Sigmoid colon (tissue), 7 donors: Measurements from ENCODE around the gene PPP1R26. TPM values are rescaled to one million over a fixed set of nuclear protein-coding genes. Genes with fewer than 3 reads are reported as not detected.
"Not testable (repeated sequence)": the region's sequence is repeated elsewhere in the genome, so short reads cannot be mapped to it uniquely, and the experiment has no call there.

Source experiments
- DNase-seq: peaks from one replicate; pipeline ENCODE4 v3.0.0-alpha.2; 2019
- H3K27ac ChIP-seq, 4 donors: fragments of 200-600 bp; sonication (generic); one replicate each; pipeline ENCODE4 v1.5.1; 2016 to 2019; ENCODE audit warnings: mild to moderate bottlenecking in 1 of 4
- H3K27me3 ChIP-seq, 3 donors: fragments of 200-600 bp; sonication (generic); one replicate each; pipeline ENCODE4 v1.5.1; 2019; ENCODE audit warnings: mild to moderate bottlenecking in 1 of 3
- H3K36me3 ChIP-seq, 4 donors: fragments of 200-600 bp; sonication (generic); one replicate each; pipeline ENCODE4 v1.5.1; 2016 to 2019
- H3K4me1 ChIP-seq, 4 donors: fragments of 200-600 bp; sonication (generic); one replicate each; pipeline ENCODE4 v1.5.1; 2017 to 2019
- H3K4me3 ChIP-seq, 4 donors: fragments of 200-600 bp; sonication (generic); one replicate each; pipeline ENCODE4 v1.5.1; 2017 to 2019; ENCODE audit warnings: mild to moderate bottlenecking in 2 of 4, moderate library complexity in 1 of 4
- H3K9me3 ChIP-seq, 4 donors: fragments of 200-600 bp in 3 of 4; sonication (generic) in 3 of 4; one replicate each; pipeline versions ENCODE4 v1.5.1 to v1.6.1; 2013 to 2019
- EP300 ChIP-seq, 4 donors: sonication (generic); formaldehyde crosslinking; IDR thresholded peaks; one replicate each; pipeline ENCODE4 v1.6.1; 2017; ENCODE audit warnings: antibody characterized with exemption in 4 of 4
- POLR2A ChIP-seq, 2 donors: fragments of 450-650 bp; IDR thresholded peaks; one replicate each; pipeline ENCODE4 v1.6.1; 2016; ENCODE audit warnings: antibody characterized with exemption in 2 of 2, mild to moderate bottlenecking in 2 of 2, moderate library complexity in 2 of 2
- POLR2AphosphoS5 ChIP-seq, 4 donors: sonication (generic); formaldehyde crosslinking; IDR thresholded peaks; one replicate each; pipeline ENCODE4 v1.6.1; 2017; ENCODE audit warnings: antibody characterized with exemption in 4 of 4
- WGBS, 2 donors: extraction: QIAGEN DNeasy Blood & Tissue Kit; methylation state at CpG; one replicate each; pipeline ENCODE4 v1.1.7; 2013; 5-methylcytosine and 5-hydroxymethylcytosine counted together
- intact Hi-C: fragments of 100-400 bp; cut with DNase I; formaldehyde crosslinking; loops from one replicate; pipeline ENCODE4 v1.15.1; 2023
- polyA plus RNA-seq, 3 donors: library from polyadenylated mRNA; stranded (reverse); fragments of 200-250 nt; gene quantifications; one replicate each; pipeline ENCODE4 v1.2.3, GENCODE V29; 2013
- total RNA-seq, 4 donors: library from RNA; depleted of rRNA; stranded (reverse); fragments of >200 nt; gene quantifications; one replicate each; pipeline ENCODE4 v1.1.0, GENCODE V29; 2016
- TF ChIP-seq, protein P1 (sequence below), 4 experiments: fragments of 450-650 bp in 3 of 4; fragments of 200-600 bp in 1 of 4; IDR thresholded peaks; one replicate each; pipeline ENCODE4 v1.5.1; 2016 to 2019; ENCODE audit warnings: antibody characterized with exemption in 4 of 4, mild to moderate bottlenecking in 3 of 4, moderate library complexity in 2 of 4
- donor health status: healthy with polysubstance abuse.
- donor health status: Bipolar disorder and iron deficiency.
- donor health status: healthy.

PPP1R26 gene
- total and polyA plus RNA-seq, 7 donors: 4.8 to 12.7 (median 9.5) TPM

DNA sequence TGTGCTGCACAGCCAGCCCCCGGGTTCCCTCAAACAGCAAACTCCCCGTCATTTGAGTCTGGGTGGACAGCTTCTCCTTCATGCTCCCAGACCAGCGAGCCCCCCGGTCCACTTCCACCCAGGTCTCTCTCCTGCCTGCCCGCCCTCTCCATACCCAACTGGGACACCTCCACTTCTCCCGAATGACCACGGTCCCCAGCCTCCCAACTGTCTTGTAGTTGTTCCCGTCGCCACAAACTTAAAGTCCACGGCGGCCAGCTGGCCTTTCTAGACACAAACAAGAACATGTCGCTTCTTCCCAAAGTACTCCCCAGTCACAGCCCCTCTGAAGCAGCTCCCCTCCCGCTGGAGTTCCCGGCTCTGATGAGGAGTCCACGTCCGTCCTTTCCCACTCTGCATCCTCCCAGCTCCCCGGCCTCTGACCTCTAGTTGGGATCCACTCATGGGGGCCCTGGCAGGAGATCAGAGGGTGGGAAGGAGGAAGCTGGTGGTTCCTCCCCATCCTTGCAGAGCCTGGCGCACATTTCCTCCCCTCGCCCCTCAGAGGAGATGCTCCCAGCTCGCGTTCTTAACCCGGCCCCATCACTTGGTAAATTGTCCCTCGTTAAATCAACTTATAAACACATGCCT, 24.1 kb upstream of the PPP1R26 start:
- no peaks in the 10 kb centered on the region for H3K4me1 ChIP-seq
- peaks cover 0 to 39% (median 4%) of the 10 kb centered on the region in 3 donors for H3K27me3 ChIP-seq
- TF ChIP-seq EP300 (IDR thresholded peaks at IDR 0.05) (no peak), POLR2A (IDR thresholded peaks at IDR 0.05) (no peak), POLR2AphosphoS5 (IDR thresholded peaks at IDR 0.05) (no peak)
- TF ChIP-seq, protein P1, sequence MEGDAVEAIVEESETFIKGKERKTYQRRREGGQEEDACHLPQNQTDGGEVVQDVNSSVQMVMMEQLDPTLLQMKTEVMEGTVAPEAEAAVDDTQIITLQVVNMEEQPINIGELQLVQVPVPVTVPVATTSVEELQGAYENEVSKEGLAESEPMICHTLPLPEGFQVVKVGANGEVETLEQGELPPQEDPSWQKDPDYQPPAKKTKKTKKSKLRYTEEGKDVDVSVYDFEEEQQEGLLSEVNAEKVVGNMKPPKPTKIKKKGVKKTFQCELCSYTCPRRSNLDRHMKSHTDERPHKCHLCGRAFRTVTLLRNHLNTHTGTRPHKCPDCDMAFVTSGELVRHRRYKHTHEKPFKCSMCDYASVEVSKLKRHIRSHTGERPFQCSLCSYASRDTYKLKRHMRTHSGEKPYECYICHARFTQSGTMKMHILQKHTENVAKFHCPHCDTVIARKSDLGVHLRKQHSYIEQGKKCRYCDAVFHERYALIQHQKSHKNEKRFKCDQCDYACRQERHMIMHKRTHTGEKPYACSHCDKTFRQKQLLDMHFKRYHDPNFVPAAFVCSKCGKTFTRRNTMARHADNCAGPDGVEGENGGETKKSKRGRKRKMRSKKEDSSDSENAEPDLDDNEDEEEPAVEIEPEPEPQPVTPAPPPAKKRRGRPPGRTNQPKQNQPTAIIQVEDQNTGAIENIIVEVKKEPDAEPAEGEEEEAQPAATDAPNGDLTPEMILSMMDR (IDR thresholded peaks at IDR 0.05): no peak
- intact Hi-C loops: no loop called here
- DNase-seq: no peak
- WGBS, 2 donors: 73 to 83% methylated on average over 23 of the region's 23 CpGs
- H3K36me3 ChIP-seq: no peaks in the 10 kb centered on the region
- H3K27ac ChIP-seq: no peak overlapping the region
- no peak overlapping the region for H3K4me3 ChIP-seq
- H3K9me3 ChIP-seq: peaks cover 0 to 3% (median 0%) of the 10 kb centered on the region in 4 donors

DNA sequence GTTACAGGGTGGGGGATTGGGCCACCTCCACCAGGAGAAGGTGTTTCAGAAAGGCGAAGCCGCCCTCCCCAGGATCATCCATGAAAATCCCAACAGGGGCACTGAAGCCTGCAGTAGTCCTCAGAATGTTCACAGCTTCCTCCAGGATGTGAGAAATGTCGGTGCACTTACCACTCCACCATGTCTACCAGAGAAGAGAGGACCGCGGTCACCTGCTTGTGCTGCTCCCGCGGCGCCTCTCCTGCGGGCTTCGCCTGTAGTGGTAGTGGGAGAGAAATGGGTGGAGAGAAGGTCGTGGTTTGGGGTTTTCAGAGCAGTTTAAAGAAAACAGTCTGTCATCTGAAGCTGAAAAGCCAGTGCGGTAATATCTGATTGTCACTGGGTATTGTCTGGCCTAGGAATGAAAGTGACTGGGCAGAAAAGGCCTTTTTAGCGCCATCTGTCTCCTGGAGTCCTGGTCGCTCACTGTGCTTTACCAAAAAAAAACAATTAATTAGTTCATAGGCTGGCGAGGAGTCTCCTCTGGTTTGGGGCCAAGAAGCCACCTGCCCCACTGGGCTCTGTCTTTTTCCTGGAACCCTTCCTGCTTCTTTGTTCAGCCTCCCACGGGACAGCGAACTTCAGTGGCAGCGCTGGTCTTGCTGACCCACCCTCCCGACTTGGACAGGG, 23.0 kb upstream of the PPP1R26 start:
- no peaks in the 10 kb centered on the region for H3K36me3 ChIP-seq
- TF ChIP-seq POLR2A (IDR thresholded peaks at IDR 0.05) (no peak), POLR2AphosphoS5 (IDR thresholded peaks at IDR 0.05) (no peak), EP300 (IDR thresholded peaks at IDR 0.05) (no peak)
- TF ChIP-seq, protein P1 (IDR thresholded peaks at IDR 0.05): no peak
- H3K4me1 ChIP-seq: no peaks in the 10 kb centered on the region
- intact Hi-C loops: no loop called here
- 77 to 79% methylated on average over 19 of the region's 19 CpGs for WGBS, 2 donors
- DNase-seq: no peak
- H3K27me3 ChIP-seq: peaks cover 0 to 39% (median 4%) of the 10 kb centered on the region in 3 donors
- no peak overlapping the region for H3K4me3 ChIP-seq
- H3K27ac ChIP-seq: no peak overlapping the region
- peaks cover 0 to 3% (median 0%) of the 10 kb centered on the region in 4 donors for H3K9me3 ChIP-seq

DNA sequence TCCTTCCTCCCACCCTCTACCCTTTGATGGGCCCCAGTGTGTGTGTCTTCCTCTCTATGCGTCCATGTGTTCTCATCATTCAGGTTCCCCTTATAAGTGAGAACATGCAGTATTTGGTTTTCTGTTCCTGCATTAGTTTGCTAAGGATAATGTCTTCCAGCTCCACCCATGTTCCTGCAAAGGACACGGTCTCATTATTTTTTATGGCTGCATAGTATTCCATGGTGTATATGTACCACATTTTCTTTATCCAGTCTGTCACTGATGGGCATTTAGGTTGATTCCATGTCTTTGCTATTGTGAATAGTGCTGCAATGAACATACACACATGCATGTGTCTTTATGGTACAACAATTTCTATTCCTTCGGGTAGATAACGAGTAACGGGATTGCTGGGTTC, 21.1 kb upstream of the PPP1R26 start:
- DNase-seq, H3K9me3 ChIP-seq, H3K36me3 ChIP-seq, H3K4me1 ChIP-seq, H3K4me3 ChIP-seq, intact Hi-C loops, H3K27ac ChIP-seq: not testable (repeated sequence)
- peaks cover 0 to 38% (median 4%) of the 10 kb centered on the region in 3 donors for H3K27me3 ChIP-seq
- WGBS, 2 donors: 92 to 95% methylated on average over 5 of the region's 5 CpGs

DNA sequence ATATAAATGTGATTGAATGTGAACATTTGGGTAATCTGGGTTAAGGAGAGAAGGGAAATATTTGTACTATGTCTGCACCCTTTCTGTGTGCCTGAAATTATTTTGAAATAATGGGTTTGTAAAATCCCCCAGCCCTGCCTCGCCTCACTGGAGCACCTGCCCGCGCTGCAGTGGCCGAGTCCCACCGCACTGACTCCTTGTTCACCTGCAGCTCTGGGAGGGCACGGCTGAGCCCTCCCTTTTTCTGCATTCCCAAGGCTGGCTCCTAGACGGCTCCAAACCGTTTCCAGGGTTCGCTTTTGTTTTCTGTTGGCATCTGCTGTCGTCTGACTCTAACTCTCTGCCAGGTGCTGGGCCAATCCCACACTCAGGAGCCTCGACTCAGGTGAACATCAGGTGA, 17.6 kb upstream of the PPP1R26 start:
- intact Hi-C loops: no loop called here

DNA sequence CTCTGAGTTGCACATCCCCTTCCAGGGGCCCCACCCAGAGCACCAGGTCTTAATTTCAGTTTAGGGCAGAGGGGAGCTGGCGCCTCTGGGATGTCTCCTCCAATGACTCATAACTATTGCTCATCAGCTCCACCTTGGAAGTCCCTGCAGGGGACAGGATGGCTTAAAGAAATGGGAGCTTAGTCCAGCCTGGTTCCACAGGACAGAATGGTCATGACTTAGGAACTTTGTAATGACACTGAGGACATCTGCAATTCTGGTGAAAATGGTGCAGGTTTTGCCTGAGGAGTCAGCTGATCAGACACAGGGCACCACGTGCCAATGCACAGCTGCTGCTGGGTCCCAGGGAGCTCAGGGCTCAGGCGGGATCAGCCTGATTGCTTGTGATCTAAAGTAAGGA, 16.4 kb upstream of the PPP1R26 start:
- WGBS, 2 donors: 67 to 70% methylated on average over 3 of the region's 3 CpGs
- intact Hi-C loops: no loop called here
- Histone ChIP-seq H3K27ac (no peak overlapping the region), H3K9me3 (no peaks in the 10 kb centered on the region), H3K27me3 (peaks cover 0 to 14% (median 4%) of the 10 kb centered on the region in 3 donors), H3K36me3 (no peaks in the 10 kb centered on the region), H3K4me3 (no peak overlapping the region), H3K4me1 (no peaks in the 10 kb centered on the region)
- DNase-seq: no peak
- no peak for TF ChIP-seq EP300 (IDR thresholded peaks at IDR 0.05)
- no peak for TF ChIP-seq POLR2AphosphoS5 (IDR thresholded peaks at IDR 0.05)
- no peak for TF ChIP-seq POLR2A (IDR thresholded peaks at IDR 0.05)
- TF ChIP-seq, protein P1 (IDR thresholded peaks at IDR 0.05): no peak

More for the DNA sequence above, 17.6 kb upstream of the PPP1R26 start:
- H3K4me3 ChIP-seq: no peak overlapping the region
- peaks cover 0 to 16% (median 4%) of the 10 kb centered on the region in 3 donors for H3K27me3 ChIP-seq
- DNase-seq: no peak
- H3K9me3 ChIP-seq: no peaks in the 10 kb centered on the region
- no peaks in the 10 kb centered on the region for H3K36me3 ChIP-seq
- no peaks in the 10 kb centered on the region for H3K4me1 ChIP-seq
- TF ChIP-seq POLR2AphosphoS5 (IDR thresholded peaks at IDR 0.05) (no peak), POLR2A (IDR thresholded peaks at IDR 0.05) (no peak), EP300 (IDR thresholded peaks at IDR 0.05) (no peak)
- TF ChIP-seq, protein P1 (IDR thresholded peaks at IDR 0.05): no peak
- no peak overlapping the region for H3K27ac ChIP-seq
- WGBS, 2 donors: 82 to 85% methylated on average over 11 of the region's 11 CpGs
